Astrocyte of the spinal cord (primary cell): ENCODE data around the gene ARMC8.

ENCODE experiments used
- DNase-seq: peaks from one replicate; pipeline ENCODE4 v3.0.0; 2011; ENCODE audit warnings: low read depth, low spot score
- H3K4me3 ChIP-seq: 2 replicates; pipeline ENCODE4 v1.5.1; 2011; ENCODE audit warnings: low read depth, mild to moderate bottlenecking, low read length, moderate library complexity
- in situ Hi-C: cut with HindIII; loops from 2 replicates; pipeline ENCODE4 v1.10.0; 2017; ENCODE audit warnings: low sequenced_read_pairs
- TF ChIP-seq, protein P1 (sequence below): IDR thresholded peaks from 2 replicates; pipeline ENCODE4 v1.5.1; 2012; ENCODE audit warnings: low read depth, mild to moderate bottlenecking, low read length, inconsistent platforms

Gene ARMC8

DNA sequence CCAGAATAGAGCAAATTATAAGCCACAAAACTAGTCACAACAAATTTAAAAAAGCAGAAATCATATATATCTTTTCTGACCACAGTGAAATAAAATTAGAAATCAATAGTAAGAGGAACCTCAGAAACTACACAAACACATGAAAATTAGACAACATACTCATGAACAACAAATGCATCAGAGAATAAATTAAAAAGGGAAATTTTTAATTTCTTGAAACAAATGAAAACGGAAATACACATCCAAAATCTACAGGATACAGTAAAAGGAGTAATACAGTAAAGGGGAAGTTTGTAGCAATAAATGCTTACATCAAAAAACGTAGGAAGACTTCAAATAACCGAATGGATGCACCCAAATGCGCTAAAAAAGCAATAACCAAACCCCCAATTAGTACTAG is 123.4 kb downstream of the ARMC8 start:
- no peak for DNase-seq
- in situ Hi-C loops: no loop called here
- no peak overlapping the region for H3K4me3 ChIP-seq
- TF ChIP-seq, protein P1, sequence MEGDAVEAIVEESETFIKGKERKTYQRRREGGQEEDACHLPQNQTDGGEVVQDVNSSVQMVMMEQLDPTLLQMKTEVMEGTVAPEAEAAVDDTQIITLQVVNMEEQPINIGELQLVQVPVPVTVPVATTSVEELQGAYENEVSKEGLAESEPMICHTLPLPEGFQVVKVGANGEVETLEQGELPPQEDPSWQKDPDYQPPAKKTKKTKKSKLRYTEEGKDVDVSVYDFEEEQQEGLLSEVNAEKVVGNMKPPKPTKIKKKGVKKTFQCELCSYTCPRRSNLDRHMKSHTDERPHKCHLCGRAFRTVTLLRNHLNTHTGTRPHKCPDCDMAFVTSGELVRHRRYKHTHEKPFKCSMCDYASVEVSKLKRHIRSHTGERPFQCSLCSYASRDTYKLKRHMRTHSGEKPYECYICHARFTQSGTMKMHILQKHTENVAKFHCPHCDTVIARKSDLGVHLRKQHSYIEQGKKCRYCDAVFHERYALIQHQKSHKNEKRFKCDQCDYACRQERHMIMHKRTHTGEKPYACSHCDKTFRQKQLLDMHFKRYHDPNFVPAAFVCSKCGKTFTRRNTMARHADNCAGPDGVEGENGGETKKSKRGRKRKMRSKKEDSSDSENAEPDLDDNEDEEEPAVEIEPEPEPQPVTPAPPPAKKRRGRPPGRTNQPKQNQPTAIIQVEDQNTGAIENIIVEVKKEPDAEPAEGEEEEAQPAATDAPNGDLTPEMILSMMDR: no peak

DNA sequence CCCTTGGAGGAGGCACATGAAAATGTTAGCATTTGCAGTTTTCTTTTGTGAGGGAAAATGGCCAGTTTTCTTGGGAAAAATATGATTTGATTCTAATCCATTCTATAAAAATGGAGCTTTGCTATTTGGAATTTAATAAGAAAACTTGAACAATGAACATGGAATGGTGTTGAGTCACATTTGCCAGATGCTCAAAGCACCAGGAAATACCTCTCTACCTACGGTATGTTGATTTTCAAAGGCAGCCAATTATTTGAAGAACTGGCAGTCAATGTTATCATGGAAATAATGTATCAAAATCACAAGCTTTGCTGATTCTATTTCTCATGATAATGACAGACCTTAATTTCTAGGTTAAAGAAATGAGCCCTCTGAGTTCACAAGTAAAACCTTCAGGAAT is 127.7 kb downstream of the ARMC8 start:
- H3K4me3 ChIP-seq: no peak overlapping the region
- TF ChIP-seq, protein P1: no peak
- in situ Hi-C loops: no loop called here
- peak; percentile 18 for DNase-seq

DNA sequence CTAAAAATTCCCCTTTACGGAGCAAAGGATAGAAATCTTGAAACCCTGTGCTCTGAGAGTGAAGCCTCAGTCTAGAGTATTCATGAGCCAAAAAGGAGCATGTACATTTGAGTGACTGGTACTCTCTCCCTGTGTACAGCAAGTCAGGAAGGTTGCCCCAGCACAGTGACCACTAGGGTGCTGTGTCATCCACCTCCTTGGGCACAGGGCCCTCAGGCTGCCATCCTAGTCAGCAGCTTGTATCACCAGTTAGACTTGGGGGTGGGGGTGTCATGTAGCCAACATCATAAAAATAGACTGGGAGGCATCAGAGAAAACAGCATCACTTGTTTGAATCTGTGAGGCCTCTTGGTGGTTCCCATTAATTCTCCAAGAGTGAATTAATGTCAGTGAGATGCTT is 130.6 kb downstream of the ARMC8 start:
- TF ChIP-seq, protein P1: no peak
- in situ Hi-C loops: no loop called here
- DNase-seq: no peak
- H3K4me3 ChIP-seq: no peak overlapping the region

DNA sequence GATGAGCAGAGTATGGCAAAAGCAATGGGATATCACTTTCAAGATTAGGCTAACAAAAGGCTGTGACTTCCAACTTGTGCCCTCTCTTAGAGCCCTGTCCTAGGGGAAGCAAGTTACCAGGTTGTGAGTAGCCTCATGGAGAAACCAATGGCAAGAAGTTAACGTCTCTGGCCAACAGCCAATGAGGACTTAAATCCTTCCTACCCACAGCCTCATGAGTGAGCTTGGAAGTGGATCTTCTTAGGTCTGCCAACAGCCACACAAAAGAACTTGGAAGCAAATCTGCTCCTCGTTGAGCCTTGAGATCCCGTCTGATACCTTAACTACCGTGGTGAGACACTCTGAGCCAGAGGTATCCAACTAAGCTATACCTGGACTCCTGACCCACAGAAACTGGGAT is 136.9 kb downstream of the ARMC8 start:
- DNase-seq: no peak
- no peak overlapping the region for H3K4me3 ChIP-seq
- in situ Hi-C loops: no loop called here
- TF ChIP-seq, protein P1: no peak

DNA sequence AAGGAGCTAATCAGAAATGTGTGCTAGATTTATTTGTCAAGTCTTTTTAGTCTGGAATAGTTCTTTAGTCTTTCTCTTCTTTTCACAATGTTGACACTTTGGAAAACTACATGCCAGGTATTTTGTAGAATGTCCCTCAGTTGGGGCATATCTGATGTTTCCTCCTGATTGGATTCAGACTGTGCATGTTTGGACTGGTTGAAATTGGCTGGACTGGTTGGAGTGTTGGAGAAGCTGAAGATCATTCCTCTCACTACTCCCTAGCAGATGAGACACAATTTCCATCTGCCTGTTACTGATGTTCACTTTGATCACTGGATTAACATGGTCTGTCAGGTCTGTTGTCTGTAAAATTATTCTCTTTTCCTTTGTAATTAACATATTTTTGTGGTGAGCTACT is 138.9 kb downstream of the ARMC8 start:
- in situ Hi-C loops: no loop called here
- H3K4me3 ChIP-seq: no peak overlapping the region
- DNase-seq: no peak
- TF ChIP-seq, protein P1: no peak

DNA sequence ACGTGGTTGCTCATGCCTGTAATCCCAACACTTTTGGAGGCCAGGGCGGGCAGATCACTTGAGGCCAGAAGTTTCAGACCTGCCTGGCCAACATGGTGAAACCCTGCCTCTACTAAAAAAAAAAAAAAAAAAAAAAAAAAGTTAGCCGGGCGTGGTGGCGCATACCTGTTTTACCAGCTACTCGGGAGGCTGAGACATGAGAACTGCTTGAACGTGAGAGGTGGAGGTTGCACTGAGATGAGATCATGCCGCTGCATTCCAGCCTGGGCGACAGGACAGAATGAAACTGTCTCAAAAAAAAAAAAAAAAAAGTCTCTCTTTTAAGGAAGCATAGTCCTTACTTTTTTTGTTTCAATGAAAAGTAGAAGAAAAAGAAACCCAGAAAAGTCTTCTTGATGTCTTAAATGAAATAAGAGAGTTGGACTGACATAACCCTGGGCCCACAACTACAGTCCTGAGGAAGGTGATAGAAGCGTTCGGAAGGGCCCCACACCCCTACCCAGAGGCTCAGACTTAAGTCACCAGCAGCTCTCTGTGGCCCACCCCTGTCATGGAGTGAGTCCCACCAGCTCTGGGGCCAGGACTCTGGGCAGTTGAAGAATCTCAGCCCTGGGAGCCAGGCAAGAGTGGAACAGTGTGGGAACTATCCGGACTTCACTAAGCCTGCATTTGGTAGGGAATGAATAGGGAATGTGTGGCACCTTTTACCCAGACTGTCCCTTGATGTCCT is 139.9 kb downstream of the ARMC8 start:
- no peak for DNase-seq
- in situ Hi-C loops: no loop called here
- H3K4me3 ChIP-seq: no peak overlapping the region
- TF ChIP-seq, protein P1: no peak
